ENCODE results near the gene SEMA4C. TPM values are rescaled to one million over a fixed set of nuclear protein-coding genes. Genes with fewer than 3 reads are reported as not detected.

Gene SEMA4C
- total and polyA plus RNA-seq, 2 of the 4 experiments (the other 2 are of a cell fraction): 15.8 to 24.3 TPM

GRCh38 chr2:96887493-96888012 is 17.7 kb upstream of the SEMA4C start:
- H3K9ac ChIP-seq (ENCODE audit: low read depth, low read length): no peak overlapping the region
- TF ChIP-seq MXI1 (IDR thresholded peaks at IDR 0.05; ENCODE audit: borderline replicate concordance, low read depth, low read length): no peak
- TF ChIP-seq, protein P1, sequence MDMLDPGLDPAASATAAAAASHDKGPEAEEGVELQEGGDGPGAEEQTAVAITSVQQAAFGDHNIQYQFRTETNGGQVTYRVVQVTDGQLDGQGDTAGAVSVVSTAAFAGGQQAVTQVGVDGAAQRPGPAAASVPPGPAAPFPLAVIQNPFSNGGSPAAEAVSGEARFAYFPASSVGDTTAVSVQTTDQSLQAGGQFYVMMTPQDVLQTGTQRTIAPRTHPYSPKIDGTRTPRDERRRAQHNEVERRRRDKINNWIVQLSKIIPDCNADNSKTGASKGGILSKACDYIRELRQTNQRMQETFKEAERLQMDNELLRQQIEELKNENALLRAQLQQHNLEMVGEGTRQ (IDR thresholded peaks at IDR 0.05; ENCODE audit: low read depth, low read length): no peak
- TF ChIP-seq RCOR1 (IDR thresholded peaks at IDR 0.05; ENCODE audit: insufficient replicate concordance, low read length): no peak
- no peak for TF ChIP-seq CTCF (conservative IDR thresholded peaks at IDR 0.05; ENCODE audit: low read depth, low read length)
- TF ChIP-seq SMC3 (IDR thresholded peaks at IDR 0.05; ENCODE audit: low read depth, low read length): no peak
- TF ChIP-seq RFX5 (IDR thresholded peaks at IDR 0.05; ENCODE audit: low read depth, low read length): no peak
- TF ChIP-seq MAZ (IDR thresholded peaks at IDR 0.05; ENCODE audit: borderline replicate concordance, low read depth, low read length): no peak
- no peak for TF ChIP-seq MAFK (IDR thresholded peaks at IDR 0.05; ENCODE audit: low read depth, low read length)
- TF ChIP-seq POLR2A (IDR thresholded peaks at IDR 0.05; ENCODE audit: low read depth, low read length): no peak
- TF ChIP-seq ELK1 (IDR thresholded peaks at IDR 0.05; ENCODE audit: borderline replicate concordance, low read depth, low read length): no peak
- TF ChIP-seq RAD21 (IDR thresholded peaks at IDR 0.05; ENCODE audit: low read length): no peak
- no peak for TF ChIP-seq CHD1 (IDR thresholded peaks at IDR 0.05; ENCODE audit: low read depth, low read length)
- no peak for TF ChIP-seq FOS (IDR thresholded peaks at IDR 0.05; ENCODE audit: low read depth, low read length)
- no peak for TF ChIP-seq CEBPB (IDR thresholded peaks at IDR 0.05; ENCODE audit: low read depth, low read length)
- no peak for TF ChIP-seq NFE2L2 (IDR thresholded peaks at IDR 0.05; ENCODE audit: low read depth, low read length)
- peaks cover 14% of the 10 kb centered on the region for H3K4me1 ChIP-seq (ENCODE audit: control insufficient read depth, insufficient read depth, low read length)
- H3K18ac ChIP-seq (ENCODE audit: low read depth, low read length): no peak overlapping the region
- peaks cover 3% of the 10 kb centered on the region; the same call in 1 of the 2 replicates for H3K27me3 ChIP-seq (ENCODE audit: control insufficient read depth, insufficient read depth, low read length)
- H2AK5ac ChIP-seq (ENCODE audit: low read depth, low read length): no peak overlapping the region
- H3K4ac ChIP-seq (ENCODE audit: low read depth, low read length): no peak overlapping the region
- H4K8ac ChIP-seq (ENCODE audit: low read depth in 2 of 2, low read length in 2 of 2): peak overlapping the region in 1 of 2 experiments; percentile 25; a peak in 2 of 4 replicates
- H3K9me3 ChIP-seq (ENCODE audit: control insufficient read depth, insufficient read depth, low read length): no peaks in the 10 kb centered on the region
- POLR2A ChIA-PET (ENCODE audit: unreplicated experiment): interaction anchor here (0.6 kb wide), 1 partner anchor 49 kb away, joined by 6 read pairs; no protein-coding TSS in a partner anchor
- no peak overlapping the region for H2AK9ac ChIP-seq (replicated peaks; ENCODE audit: low read depth, low read length, poor library complexity)
- no peaks in the 10 kb centered on the region for H3K79me1 ChIP-seq (ENCODE audit: low read depth in 1 of 2, low read length in 2 of 2)
- H2BK15ac ChIP-seq (ENCODE audit: low read depth, low read length): no peak overlapping the region
- 57% methylated on average over 9 of the region's 18 CpGs; no CpG with 5 or more reads in 1 of the 2 experiments for WGBS, 2 experiments (ENCODE audit: extremely low coverage in 2 of 2, insufficient read length in 1 of 2)
- peaks cover 13% of the 10 kb centered on the region for H3K9me1 ChIP-seq (ENCODE audit: insufficient read depth, low read length)
- no peak overlapping the region for H3K4me3 ChIP-seq (ENCODE audit: insufficient read depth, low read depth, low read length)
- peak overlapping the region; percentile 64 for H2AFZ ChIP-seq (replicated peaks; ENCODE audit: low read length, poor library complexity)
- dilution Hi-C loops (cut with HindIII; ENCODE audit: low sequenced_read_pairs, unreplicated experiment) (no loop called here), in situ Hi-C loops (cut with MboI; ENCODE audit: low sequenced_read_pairs) (no loop called here), intact Hi-C loops (cut with micrococcal nuclease) (no loop called here)
- H3K56ac ChIP-seq (ENCODE audit: extremely low read depth, insufficient read depth, low read length): no peak overlapping the region
- CTCF ChIA-PET: interaction anchor here (0.6 to 1.5 kb wide), 2 partner anchors 30 to 1485 kb away, joined by 3 to 4 read pairs; partner anchors contain the start of gene ANKRD39
- H2BK20ac ChIP-seq (ENCODE audit: low read depth, low read length): no peak overlapping the region
- H4K5ac ChIP-seq (ENCODE audit: low read depth, low read length): no peak overlapping the region; the same call in 1 of the 2 replicates
- DNase-seq (no peak), ATAC-seq (ENCODE audit: low read depth) (no peak)
- H2BK120ac ChIP-seq (ENCODE audit: low read depth, low read length): no peak overlapping the region
- H4K91ac ChIP-seq (ENCODE audit: insufficient read depth, low read depth, low read length): no peak overlapping the region
- no peak overlapping the region for H3K27ac ChIP-seq (ENCODE audit: insufficient read depth, low read length)
- H3K36me3 ChIP-seq (ENCODE audit: control insufficient read depth, insufficient read depth, low read length): no peaks in the 10 kb centered on the region
- H3K23ac ChIP-seq (ENCODE audit: low read depth, low read length): no peak overlapping the region
- H4K20me1 ChIP-seq (ENCODE audit: insufficient read depth, low read length): no peaks in the 10 kb centered on the region
- H2BK5ac ChIP-seq (ENCODE audit: low read depth, low read length, poor library complexity, severe bottlenecking): no peak overlapping the region
- no peak overlapping the region for H3K4me2 ChIP-seq (ENCODE audit: low read depth, low read length)
- H3K14ac ChIP-seq (replicated peaks; ENCODE audit: low read depth, low read length): no peak overlapping the region; the same call in 1 of the 2 replicates
- no TSS peak for BruUV-seq (replicated peaks)
